NB4 (cell line): ENCODE measurements around the gene TAAR9.

ENCODE experiments used
- MYC ChIP-seq: IDR thresholded peaks from 2 replicates; pipeline ENCODE4 v1.6.1; 2011; ENCODE audit warnings: low read depth, low read length
- POLR2A ChIP-seq: IDR thresholded peaks from 2 replicates; pipeline ENCODE4 v1.6.1; 2011; ENCODE audit warnings: mild to moderate bottlenecking; ENCODE audit not compliant: insufficient read length; ENCODE audit errors: extremely low read depth
- TF ChIP-seq, protein P1 (sequence below): IDR thresholded peaks from one replicate; pipeline ENCODE4 v1.5.1; 2012; ENCODE audit warnings: low read depth, low read length
- TF ChIP-seq, protein P2 (sequence below): IDR thresholded peaks from 2 replicates; pipeline ENCODE4 v1.6.1; 2011; ENCODE audit warnings: low read depth, low read length

DNA sequence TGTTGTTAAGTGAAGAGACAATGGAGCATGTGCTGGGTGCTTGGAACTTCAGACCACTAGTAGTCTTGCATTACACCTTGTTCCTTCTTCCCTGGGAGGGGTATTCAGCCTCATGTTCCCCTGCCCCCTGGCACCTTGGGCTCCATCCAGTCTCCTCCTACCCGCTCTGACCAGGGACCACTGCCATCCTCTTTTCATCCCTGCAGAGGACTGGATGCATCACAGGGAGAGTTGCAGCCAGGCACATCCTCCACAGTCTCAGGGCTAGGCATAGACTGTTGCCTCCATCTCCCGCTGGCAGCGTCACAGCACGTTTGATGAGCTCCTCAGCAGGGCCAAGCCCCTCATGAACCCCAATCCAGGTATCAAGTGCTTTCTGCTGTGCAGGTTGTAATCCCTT lies 13.1 kb downstream of the TAAR9 start:
- TF ChIP-seq, protein P1, sequence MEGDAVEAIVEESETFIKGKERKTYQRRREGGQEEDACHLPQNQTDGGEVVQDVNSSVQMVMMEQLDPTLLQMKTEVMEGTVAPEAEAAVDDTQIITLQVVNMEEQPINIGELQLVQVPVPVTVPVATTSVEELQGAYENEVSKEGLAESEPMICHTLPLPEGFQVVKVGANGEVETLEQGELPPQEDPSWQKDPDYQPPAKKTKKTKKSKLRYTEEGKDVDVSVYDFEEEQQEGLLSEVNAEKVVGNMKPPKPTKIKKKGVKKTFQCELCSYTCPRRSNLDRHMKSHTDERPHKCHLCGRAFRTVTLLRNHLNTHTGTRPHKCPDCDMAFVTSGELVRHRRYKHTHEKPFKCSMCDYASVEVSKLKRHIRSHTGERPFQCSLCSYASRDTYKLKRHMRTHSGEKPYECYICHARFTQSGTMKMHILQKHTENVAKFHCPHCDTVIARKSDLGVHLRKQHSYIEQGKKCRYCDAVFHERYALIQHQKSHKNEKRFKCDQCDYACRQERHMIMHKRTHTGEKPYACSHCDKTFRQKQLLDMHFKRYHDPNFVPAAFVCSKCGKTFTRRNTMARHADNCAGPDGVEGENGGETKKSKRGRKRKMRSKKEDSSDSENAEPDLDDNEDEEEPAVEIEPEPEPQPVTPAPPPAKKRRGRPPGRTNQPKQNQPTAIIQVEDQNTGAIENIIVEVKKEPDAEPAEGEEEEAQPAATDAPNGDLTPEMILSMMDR, result no peak
- TF ChIP-seq MYC, result no peak
- TF ChIP-seq, protein P2, sequence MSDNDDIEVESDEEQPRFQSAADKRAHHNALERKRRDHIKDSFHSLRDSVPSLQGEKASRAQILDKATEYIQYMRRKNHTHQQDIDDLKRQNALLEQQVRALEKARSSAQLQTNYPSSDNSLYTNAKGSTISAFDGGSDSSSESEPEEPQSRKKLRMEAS, result no peak
- no peak for TF ChIP-seq POLR2A
